Measurements from ENCODE around the gene RBM8A. TPM values are rescaled to one million over a fixed set of nuclear protein-coding genes. Genes with fewer than 3 reads are reported as not detected.

Gene RBM8A
- 193 to 235 TPM (median 203 TPM) in 5 replicates for total RNA-seq (2022; extraction: Qiagen RNA extraction; ENCODE audit: low read depth)

GRCh38 chr1:145927063-145927886 lies at the start of gene RBM8A:
Gene RBM8A (minus strand): TSS chr1:145927484. CDS start chr1:145927426, 58 bp downstream.

DNA sequence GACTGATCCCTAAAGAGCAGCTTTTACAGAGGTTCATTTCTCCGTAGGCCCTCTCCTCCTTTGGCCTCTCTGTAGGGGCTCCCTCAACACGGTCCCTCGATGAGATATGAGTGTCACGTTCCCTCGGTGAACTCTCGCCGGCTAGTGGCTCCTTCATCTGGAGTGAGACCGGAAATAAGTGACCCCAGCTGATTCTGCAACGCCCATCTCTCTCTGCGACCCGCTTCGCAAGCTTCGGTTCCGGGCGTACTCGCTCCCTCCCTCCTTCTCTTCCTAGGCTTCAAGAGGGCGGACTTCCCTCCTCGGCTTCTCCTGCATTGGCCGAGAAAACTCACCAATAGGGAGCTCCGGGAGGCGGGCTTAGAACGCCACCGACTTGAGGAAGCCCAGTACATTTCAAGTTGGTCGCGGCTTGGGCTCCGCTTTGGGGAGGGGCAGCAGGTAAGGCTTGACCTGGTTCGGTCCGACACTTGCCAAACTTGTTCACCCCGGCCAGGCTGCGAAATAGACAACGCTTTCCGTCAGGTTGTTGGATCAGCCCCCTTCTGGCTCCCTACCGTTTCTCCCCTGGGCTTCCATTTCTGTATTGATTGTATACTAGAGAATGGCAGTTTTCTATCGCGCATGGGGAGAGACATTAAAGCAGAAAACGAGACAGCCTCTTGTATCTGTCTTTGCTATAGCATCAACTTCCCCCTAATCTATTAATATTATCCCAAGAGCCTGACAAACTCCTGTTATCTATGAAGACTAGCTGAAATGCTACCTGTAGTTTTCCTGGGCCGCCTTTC lies 37.2 kb upstream of the RBM8A start, which contains the start of the genes ANKRD34A and POLR3GL:
ANKRD34A (minus strand) TSS at position 248 of the 791 bp plus-strand sequence. CDS start 2,816 bp downstream, outside the sequence.
POLR3GL (plus strand) TSS at position 363 of the 791 bp plus-strand sequence. CDS start 10,176 bp downstream, outside the sequence.

GRCh38 chr1:145957443-145958319 lies 30.4 kb upstream of the RBM8A start, which contains the start of gene LIX1L:
Gene LIX1L (minus strand): TSS chr1:145958017. CDS start chr1:145957927, 90 bp downstream.

GRCh38 chr1:145918144-145918991 lies 8.9 kb downstream of the RBM8A start, which contains the start of gene PEX11B:
Gene PEX11B (minus strand): TSS chr1:145918717. CDS start chr1:145918688, 29 bp downstream.

GRCh38 chr1:145885738-145886287 lies 41.5 kb downstream of the RBM8A start, which contains the start of gene ANKRD35:
Gene ANKRD35 (minus strand): TSS chr1:145885866. CDS start chr1:145885758, 108 bp downstream.

Other genes with a start within 250 kb of the RBM8A start
- 0.45 to 1.2 TPM (median 0.86 TPM) in 5 replicates for gene PDZK1, start 220.1 kb downstream of the RBM8A start, total RNA-seq (2022; extraction: Qiagen RNA extraction; ENCODE audit: low read depth)
- gene CD160, start 208.0 kb downstream of the RBM8A start, total RNA-seq (2022; extraction: Qiagen RNA extraction; ENCODE audit: low read depth): 0.10 TPM in 1 of 5 replicates, not detected in the others
- gene RNF115, start 103.4 kb downstream of the RBM8A start, total RNA-seq (2022; extraction: Qiagen RNA extraction; ENCODE audit: low read depth): 9.4 to 12.2 TPM (median 10.8 TPM) in 5 replicates
- gene POLR3C, start 103.3 kb downstream of the RBM8A start, total RNA-seq (2022; extraction: Qiagen RNA extraction; ENCODE audit: low read depth): 32.0 to 38.8 TPM (median 35.2 TPM) in 5 replicates
- gene NUDT17, start 81.9 kb downstream of the RBM8A start, total RNA-seq (2022; extraction: Qiagen RNA extraction; ENCODE audit: low read depth): 5.1 to 6.4 TPM (median 5.6 TPM) in 5 replicates
- gene PIAS3, start 68.4 kb downstream of the RBM8A start, total RNA-seq (2022; extraction: Qiagen RNA extraction; ENCODE audit: low read depth): 22.0 to 28.1 TPM (median 26.4 TPM) in 5 replicates
- gene ANKRD35, start 41.6 kb downstream of the RBM8A start, total RNA-seq (2022; extraction: Qiagen RNA extraction; ENCODE audit: low read depth): 0.04 TPM in 1 of 5 replicates, not detected in the others
- gene ITGA10, start 17.4 kb downstream of the RBM8A start, total RNA-seq (2022; extraction: Qiagen RNA extraction; ENCODE audit: low read depth): 0.23 to 0.48 TPM (median 0.35 TPM) in 5 replicates
- 19.4 to 23.4 TPM (median 22.0 TPM) in 5 replicates for gene PEX11B, start 8.8 kb downstream of the RBM8A start, total RNA-seq (2022; extraction: Qiagen RNA extraction; ENCODE audit: low read depth)
- 7.8 to 11.1 TPM (median 9.4 TPM) in 5 replicates for gene LIX1L, start 30.5 kb upstream of the RBM8A start, total RNA-seq (2022; extraction: Qiagen RNA extraction; ENCODE audit: low read depth)
- 0.12 to 0.27 TPM (median 0.17 TPM) in 5 replicates for gene ANKRD34A, start 37.1 kb upstream of the RBM8A start, total RNA-seq (2022; extraction: Qiagen RNA extraction; ENCODE audit: low read depth)
- gene POLR3GL, start 37.2 kb upstream of the RBM8A start, total RNA-seq (2022; extraction: Qiagen RNA extraction; ENCODE audit: low read depth): 9.0 to 11.0 TPM (median 9.6 TPM) in 5 replicates
- 0.13 to 0.49 TPM (median 0.19 TPM) in 5 replicates for gene TXNIP, start 69.1 kb upstream of the RBM8A start, total RNA-seq (2022; extraction: Qiagen RNA extraction; ENCODE audit: low read depth)
- not detected in 5 replicates for gene HJV, start 94.3 kb upstream of the RBM8A start, total RNA-seq (2022; extraction: Qiagen RNA extraction; ENCODE audit: low read depth)
- 0.49 to 0.78 TPM (median 0.55 TPM) in 5 replicates for gene NBPF10, start 217.3 kb upstream of the RBM8A start, total RNA-seq (2022; extraction: Qiagen RNA extraction; ENCODE audit: low read depth)

Data from A549 treated with CpdA at 1 μM for 4 hours (cell line).